Lung microvascular endothelial cell (primary cell): Measurements from ENCODE around the gene ANKRD1. TPM values are rescaled to one million over a fixed set of nuclear protein-coding genes. Genes with fewer than 3 reads are reported as not detected.
"Not testable (repeated sequence)": the region's sequence is repeated elsewhere in the genome, so short reads cannot be mapped to it uniquely, and the experiment has no call there.

ENCODE experiments used
- DNase-seq, 2 donors: peaks; one replicate each; pipeline versions ENCODE4 v3.0.0 to v3.0.0-alpha.2; 2010; ENCODE audit warnings: low read depth in 2 of 2
- total RNA-seq: library from RNA; depleted of rRNA; stranded (reverse); fragments of >200 nt; gene quantifications from 2 replicates; pipeline ENCODE4 v1.2.1, GENCODE V29; 2014

The ANKRD1 gene
- total RNA-seq, 1 donor from 2014 or later = 350 TPM

- DNase-seq = peak; percentile 42 to 53
These were observed 7.9 kb downstream of the ANKRD1 start for GRCh38 chr10:90912854-90913479.

- DNase-seq = peak; percentile 47 to 71
These were observed 8.7 kb downstream of the ANKRD1 start for GRCh38 chr10:90912174-90912573.

GRCh38 chr10:90911133-90912051, 9.5 kb downstream of the ANKRD1 start:
- DNase-seq = peak; percentile 89 to 93

- no peak for DNase-seq
These were observed 14.3 kb downstream of the ANKRD1 start for GRCh38 chr10:90906596-90906995.

- DNase-seq = peak in 1 of 2 donors; percentile 3
These were observed 15.0 kb downstream of the ANKRD1 start for GRCh38 chr10:90905925-90906324.

- not testable (repeated sequence) for DNase-seq
These were observed 24.0 kb downstream of the ANKRD1 start for GRCh38 chr10:90896916-90897315.

- DNase-seq = no peak
These were observed 27.7 kb downstream of the ANKRD1 start for GRCh38 chr10:90893190-90893589.

- DNase-seq = no peak
These were observed 30.5 kb downstream of the ANKRD1 start for GRCh38 chr10:90890347-90890746.

GRCh38 chr10:90889636-90890035, 31.3 kb downstream of the ANKRD1 start:
- DNase-seq = no peak

- DNase-seq = no peak
These were observed 32.5 kb downstream of the ANKRD1 start for GRCh38 chr10:90888387-90888786.

GRCh38 chr10:90887555-90887954, 33.3 kb downstream of the ANKRD1 start:
- DNase-seq = no peak

- no peak for DNase-seq
These were observed 35.7 kb downstream of the ANKRD1 start for GRCh38 chr10:90885176-90885575.

GRCh38 chr10:90884431-90884830, 36.5 kb downstream of the ANKRD1 start:
- no peak for DNase-seq

- DNase-seq = peak; percentile 57 to 73
These were observed 40.7 kb downstream of the ANKRD1 start for GRCh38 chr10:90880059-90880719.

- no peak for DNase-seq
These were observed 41.8 kb downstream of the ANKRD1 start for GRCh38 chr10:90879062-90879461.

GRCh38 chr10:90872648-90873020, 48.3 kb downstream of the ANKRD1 start:
- peak in 1 of 2 donors; percentile 3 for DNase-seq

GRCh38 chr10:90871766-90872647, 48.9 kb downstream of the ANKRD1 start, which contains the start of gene RPP30:
Gene RPP30 (plus strand): TSS chr10:90871974. CDS start chr10:90871987, 13 bp downstream.
- DNase-seq = peak; percentile 88 to 89

- peak; percentile 72 to 88 for DNase-seq
These were observed 49.6 kb downstream of the ANKRD1 start for GRCh38 chr10:90871279-90871765.

GRCh38 chr10:90866050-90866598, 54.8 kb downstream of the ANKRD1 start:
- no peak for DNase-seq

- peak; percentile 32 to 47 for DNase-seq
These were observed 55.5 kb downstream of the ANKRD1 start for GRCh38 chr10:90865401-90865800.
